Measurements from ENCODE around the gene DEDD.

Gene DEDD

DNA sequence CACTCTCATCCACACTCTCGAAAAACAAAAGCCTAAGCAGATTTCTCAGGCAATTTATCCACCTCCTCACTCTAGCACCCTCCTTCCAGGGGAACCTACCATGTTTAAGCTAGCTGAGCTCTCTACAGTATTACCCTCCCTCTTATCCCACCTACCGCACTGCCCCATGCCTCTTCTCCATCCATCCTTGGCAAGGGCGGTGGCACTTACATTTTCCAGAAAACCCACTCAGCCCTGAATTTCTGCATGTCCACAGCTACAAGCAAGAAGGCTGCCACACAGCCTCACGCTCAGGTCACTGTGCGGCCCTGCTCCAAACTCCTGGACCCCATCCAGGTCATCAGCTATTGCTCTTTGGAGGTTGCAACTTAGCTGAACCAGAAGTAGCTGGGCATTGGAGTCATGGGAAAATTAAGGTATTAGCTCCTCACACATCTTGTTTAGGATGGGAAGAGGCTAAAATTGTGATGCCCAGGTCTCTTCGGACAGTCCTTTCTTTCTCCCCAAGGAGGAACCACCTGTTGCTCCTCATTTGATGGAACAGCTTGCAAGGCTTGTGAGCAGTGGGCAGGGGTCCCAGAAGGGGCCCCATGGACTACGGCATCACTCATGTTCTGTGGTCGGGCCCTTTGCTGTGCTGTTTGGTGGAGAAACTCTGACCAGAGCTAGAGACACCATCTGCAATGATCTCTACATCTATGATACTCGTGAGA, 33.2 kb downstream of the DEDD start:
- TF ChIP-seq ZNF274 (IDR thresholded peaks at IDR 0.05; ENCODE audit: low read depth, low read length): no peak
- no peak overlapping the region; the same call in 1 of the 2 replicates for H3K4me3 ChIP-seq (ENCODE audit: low read length)

DNA sequence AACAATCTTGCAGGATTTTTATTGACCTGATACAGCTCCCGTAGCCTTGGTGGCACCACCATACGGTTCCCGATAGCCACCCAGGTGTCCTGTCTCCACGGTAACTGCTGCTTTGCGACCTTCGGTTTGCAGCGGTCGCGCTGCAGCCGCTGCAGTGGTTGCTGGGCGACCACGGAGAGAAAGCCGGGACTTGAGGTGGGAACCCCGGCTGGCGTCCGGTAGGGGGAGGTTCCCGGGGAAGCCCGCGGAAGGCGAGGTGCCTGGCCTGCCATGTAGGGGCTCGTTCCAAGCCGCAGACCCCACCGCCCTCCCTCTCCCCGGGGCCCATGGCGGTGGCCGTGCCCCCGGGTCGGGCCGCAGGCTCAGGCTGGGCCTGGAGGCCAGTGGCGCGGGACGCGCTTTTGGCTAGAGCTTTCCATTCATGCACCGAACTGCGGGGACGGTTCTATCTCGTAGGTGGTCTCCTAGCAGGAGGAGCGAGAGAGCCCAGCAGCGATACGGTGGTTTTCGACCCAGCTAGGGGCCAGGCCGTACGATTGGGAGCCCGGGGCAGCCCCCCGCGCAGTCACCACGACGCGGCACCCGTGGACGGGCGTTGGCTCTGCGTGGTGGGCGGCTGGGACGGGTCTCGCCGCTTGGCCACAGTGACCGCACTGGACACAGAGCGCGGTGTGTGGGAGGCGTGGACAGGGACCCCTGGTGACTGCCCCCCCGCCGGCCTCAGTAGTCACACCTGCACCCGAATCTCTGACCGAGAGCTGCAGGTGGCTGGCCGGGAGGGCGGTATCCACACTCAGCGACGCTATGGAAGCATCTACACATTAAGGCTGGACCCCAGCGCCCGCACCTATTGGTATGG, 34.0 kb downstream of the DEDD start, which contains the start of gene KLHDC9:
Gene KLHDC9, plus strand, starts transcription at position 152 of the 859 bp plus-strand sequence. Its CDS starts 175 bp downstream, at position 327.
- TF ChIP-seq ZNF274 (IDR thresholded peaks at IDR 0.05; ENCODE audit: low read depth, low read length): no peak
- H3K4me3 ChIP-seq (ENCODE audit: low read length): peak within 1 kb of the TSS; percentile 71

DNA sequence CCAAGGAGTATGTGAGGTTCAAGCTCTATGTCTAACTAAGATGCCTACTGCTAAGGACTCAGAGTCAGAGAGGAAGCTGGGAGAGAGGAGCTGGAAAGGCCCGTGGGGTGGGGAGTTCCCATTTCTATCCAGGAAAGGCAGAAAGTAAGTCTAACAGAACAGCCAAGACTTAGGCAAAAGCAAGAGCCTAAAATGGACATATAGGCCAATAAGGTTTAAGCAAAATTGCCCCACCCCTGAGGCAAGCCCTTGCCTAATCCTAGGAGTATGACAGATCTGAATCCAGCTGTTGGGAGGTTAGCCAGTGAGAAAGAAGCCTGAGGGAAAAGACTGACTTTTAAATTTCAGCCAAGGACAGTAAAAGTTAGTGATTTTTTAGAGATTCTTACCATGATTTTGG, 35.9 kb downstream of the DEDD start:
- H3K4me3 ChIP-seq (ENCODE audit: low read length): no peak overlapping the region; the same call in 1 of the 2 replicates
- TF ChIP-seq ZNF274 (IDR thresholded peaks at IDR 0.05; ENCODE audit: low read depth, low read length): no peak

DNA sequence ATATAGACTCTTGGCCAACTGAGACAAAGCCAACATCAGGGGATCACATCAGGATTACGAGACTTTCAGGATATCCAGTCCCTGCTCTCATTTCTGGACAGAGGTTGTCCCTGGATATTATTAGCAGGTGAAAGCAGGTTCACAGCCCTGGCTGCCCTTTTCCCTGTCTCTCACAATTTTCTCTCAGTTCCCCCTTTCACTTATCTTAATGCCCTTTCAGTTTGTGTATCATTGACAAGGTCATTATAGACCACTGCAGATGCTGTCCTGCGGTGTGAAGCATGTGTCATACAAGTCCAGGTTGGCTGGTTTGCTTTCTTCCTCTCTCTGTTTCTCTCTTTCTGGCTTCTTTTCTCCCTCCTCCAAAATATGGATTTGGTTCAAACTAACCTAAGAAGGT, 36.5 kb downstream of the DEDD start:
- no peak overlapping the region; the same call in 1 of the 2 replicates for H3K4me3 ChIP-seq (ENCODE audit: low read length)

DNA sequence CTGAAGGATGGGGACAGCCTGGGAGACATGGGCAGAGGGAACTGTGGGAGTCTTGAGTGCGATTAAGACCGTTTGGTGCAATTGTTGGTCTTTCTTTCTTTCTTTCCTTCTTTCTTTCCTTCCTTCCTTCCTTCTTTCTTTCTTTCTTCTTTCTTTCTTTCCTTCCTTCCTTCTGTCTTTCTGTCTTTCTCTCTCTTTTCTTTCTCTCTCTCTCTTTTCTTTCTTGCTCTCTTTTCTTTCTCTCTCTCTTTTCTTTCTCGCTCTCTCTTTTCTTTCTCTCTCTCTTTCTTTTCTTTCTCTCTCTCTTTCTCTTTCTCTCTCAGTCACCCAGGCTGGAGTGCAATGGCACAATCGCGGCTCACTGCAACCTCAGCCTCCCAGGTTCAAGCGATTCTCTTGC, 37.2 kb downstream of the DEDD start:
- no peak overlapping the region for H3K4me3 ChIP-seq (ENCODE audit: low read length)
- no peak for TF ChIP-seq ZNF274 (IDR thresholded peaks at IDR 0.05; ENCODE audit: low read depth, low read length)

More for the DNA sequence above, 36.5 kb downstream of the DEDD start:
- no peak for TF ChIP-seq ZNF274 (IDR thresholded peaks at IDR 0.05; ENCODE audit: low read depth, low read length)

DNA sequence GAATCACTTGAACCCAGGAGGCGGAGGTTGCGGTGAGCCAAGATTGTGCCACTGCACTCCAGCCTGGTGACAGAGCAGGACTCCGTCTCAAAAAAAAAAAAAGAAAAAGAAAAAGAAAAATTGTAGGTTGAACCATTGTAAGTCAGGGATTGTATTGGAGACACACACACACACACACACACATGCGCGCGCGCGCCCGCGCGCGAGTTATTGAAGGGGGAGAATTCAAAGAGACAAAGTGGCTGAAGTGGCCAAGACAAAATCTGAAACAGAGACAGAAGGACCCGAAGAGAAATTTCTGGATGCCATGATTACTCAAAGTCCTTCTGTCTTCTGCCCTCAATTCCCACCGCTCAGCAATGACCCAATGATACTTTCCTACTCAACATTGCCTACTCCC, 38.0 kb downstream of the DEDD start:
- TF ChIP-seq ZNF274 (IDR thresholded peaks at IDR 0.05; ENCODE audit: low read depth, low read length): no peak

DNA sequence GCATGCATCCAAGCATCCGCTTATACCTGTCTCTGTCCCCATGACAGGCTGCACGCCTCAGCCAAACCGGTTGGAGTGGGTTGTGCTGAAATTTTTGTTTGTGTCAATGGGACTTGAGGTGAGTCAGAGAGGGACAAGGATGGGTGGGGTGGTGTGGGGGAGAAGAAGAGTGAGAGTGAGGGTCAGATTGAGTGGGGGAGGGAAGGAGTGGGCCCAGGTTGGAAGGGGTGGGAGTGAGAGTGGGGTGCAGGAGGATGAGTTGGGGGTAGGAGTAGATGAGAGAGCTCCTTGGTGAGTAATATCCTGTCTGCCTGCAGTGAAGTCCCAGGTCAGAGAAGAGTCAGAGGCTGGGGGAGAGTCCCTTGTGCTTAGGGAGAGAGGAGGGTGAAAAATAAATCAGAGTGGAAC, 39.8 kb downstream of the DEDD start:
- no peak overlapping the region for H3K4me3 ChIP-seq (ENCODE audit: low read length)
- TF ChIP-seq ZNF274 (IDR thresholded peaks at IDR 0.05; ENCODE audit: low read depth, low read length): no peak

More for the DNA sequence above, 38.0 kb downstream of the DEDD start:
- no peak overlapping the region for H3K4me3 ChIP-seq (ENCODE audit: low read length)

DNA sequence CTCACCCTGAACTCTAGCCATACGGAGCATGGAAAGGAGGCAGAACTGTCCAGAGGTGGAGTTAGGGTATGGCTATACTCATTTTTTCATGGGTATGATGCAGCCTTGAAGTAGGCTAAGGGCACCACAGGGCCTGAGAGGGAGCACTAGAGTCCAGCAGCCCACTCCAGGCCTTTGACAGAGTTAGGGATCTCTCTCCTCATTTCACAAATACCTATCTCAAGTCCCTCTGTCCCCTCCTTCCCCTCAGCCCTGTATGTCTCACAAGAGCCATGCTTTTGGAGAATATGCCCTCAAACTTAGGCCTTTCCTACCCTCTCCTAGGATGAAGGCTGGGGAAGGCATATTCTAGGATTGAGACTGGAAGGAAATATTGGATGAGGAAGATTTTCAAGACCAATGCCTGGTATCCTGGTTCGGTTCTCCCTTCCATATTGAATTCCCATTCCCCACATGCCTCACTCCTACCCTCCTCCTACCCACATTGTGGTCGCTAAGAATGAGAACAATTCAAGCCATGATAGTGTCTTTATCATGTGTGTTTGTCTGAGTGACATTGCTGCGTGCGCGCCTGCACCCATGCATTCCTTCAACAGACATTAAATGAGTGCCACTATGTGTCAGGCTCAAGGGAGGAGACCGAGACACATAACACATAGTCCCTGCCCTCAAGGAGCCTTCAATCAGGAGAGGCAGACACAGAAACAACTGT, 40.5 kb downstream of the DEDD start:
- TF ChIP-seq ZNF274 (IDR thresholded peaks at IDR 0.05; ENCODE audit: low read depth, low read length): no peak
- no peak overlapping the region for H3K4me3 ChIP-seq (ENCODE audit: low read length)

GRCh38 chr1:161091093-161091492, 41.4 kb downstream of the DEDD start:
- H3K4me3 ChIP-seq (ENCODE audit: low read length): no peak overlapping the region
- TF ChIP-seq ZNF274 (IDR thresholded peaks at IDR 0.05; ENCODE audit: low read depth, low read length): no peak

- TF ChIP-seq ZNF274 (IDR thresholded peaks at IDR 0.05; ENCODE audit: low read depth, low read length): no peak
- H3K4me3 ChIP-seq (ENCODE audit: low read length): no peak overlapping the region
Observed at GRCh38 chr1:161090617-161091016, 41.9 kb downstream of the DEDD start.

DNA sequence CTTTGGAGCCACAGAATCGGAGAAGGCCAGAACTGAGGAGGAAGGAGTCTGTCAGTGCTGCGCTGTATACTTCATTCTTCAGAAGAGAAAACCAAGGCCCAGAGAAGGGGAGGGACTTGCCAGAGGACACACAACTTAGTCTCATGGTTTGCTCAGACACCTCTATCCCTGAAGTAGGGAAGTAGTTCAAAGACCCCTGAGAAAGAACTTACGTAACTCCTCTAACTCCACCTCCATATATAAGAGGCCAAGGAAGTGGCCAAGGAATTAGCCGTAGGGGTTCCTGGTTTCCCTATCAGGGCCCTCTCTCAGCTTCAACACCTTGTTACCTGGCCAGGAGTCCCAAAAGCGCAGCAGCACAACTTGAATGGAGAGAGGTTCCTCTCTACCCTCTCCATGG, 42.5 kb downstream of the DEDD start:
- H3K4me3 ChIP-seq (ENCODE audit: low read length): no peak overlapping the region
- TF ChIP-seq ZNF274 (IDR thresholded peaks at IDR 0.05; ENCODE audit: low read depth, low read length): no peak

GRCh38 chr1:161089251-161089924, 43.1 kb downstream of the DEDD start, which contains the start of gene NECTIN4:
TSS of gene NECTIN4 (minus strand) at chr1:161089558. CDS start at chr1:161089296, 262 bp downstream.
- no peak for TF ChIP-seq ZNF274 (IDR thresholded peaks at IDR 0.05; ENCODE audit: low read depth, low read length)
- H3K4me3 ChIP-seq (ENCODE audit: low read length): no peak within 1 kb of the TSS

DNA sequence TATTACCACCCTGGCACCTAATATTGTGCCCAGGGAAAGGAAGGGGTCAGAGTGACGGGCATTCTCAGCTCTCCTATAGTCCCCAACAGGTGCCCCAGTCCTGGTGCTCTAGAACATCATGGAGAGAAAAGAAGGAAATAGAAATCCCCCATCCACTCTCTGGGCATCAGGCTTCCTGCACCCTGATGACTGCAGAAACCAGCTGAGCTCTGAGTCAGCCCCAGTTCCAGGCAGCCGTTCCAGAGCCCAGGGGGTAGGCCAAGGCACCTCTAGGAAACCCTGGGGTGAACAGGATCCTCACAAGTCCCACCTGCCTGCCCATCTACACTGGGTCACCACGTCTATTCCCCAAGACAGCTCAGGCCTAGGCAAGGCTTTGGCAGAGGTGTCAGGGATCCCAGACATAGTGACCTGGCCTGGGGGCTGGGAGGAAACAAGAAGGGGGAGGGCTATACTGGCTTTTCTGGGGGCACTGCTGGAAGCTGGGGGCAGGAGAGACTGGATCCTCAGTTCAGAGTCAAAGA, 43.8 kb downstream of the DEDD start:
- TF ChIP-seq ZNF274 (IDR thresholded peaks at IDR 0.05; ENCODE audit: low read depth, low read length): no peak
- H3K4me3 ChIP-seq (ENCODE audit: low read length): no peak overlapping the region
